Transverse colon (tissue), 4 donors: ENCODE results near the gene TMEM184A. TPM values are rescaled to one million over a fixed set of nuclear protein-coding genes. Genes with fewer than 3 reads are reported as not detected.
"Not testable (repeated sequence)": the region's sequence is repeated elsewhere in the genome, so short reads cannot be mapped to it uniquely, and the experiment has no call there.

Experiments
- DNase-seq: peaks from one replicate; pipeline ENCODE4 v3.0.0-alpha.2; 2019
- H3K27ac ChIP-seq, 4 donors: fragments of 200-600 bp; sonication (generic); 2 replicates each; pipeline ENCODE4 v1.5.1; 2016 to 2018; ENCODE audit warnings: inconsistent platforms in 4 of 4
- H3K27me3 ChIP-seq: fragments of 200-600 bp; sonication (generic); 2 replicates; pipeline ENCODE4 v1.5.1; 2017; ENCODE audit warnings: inconsistent platforms
- H3K36me3 ChIP-seq, 4 donors: fragments of 200-600 bp; sonication (generic); 2 replicates each; pipeline ENCODE4 v1.5.1; 2017 to 2019; ENCODE audit warnings: inconsistent platforms in 4 of 4
- H3K4me1 ChIP-seq, 4 donors: fragments of 200-600 bp; sonication (generic); 2 replicates each; pipeline ENCODE4 v1.5.1; 2017 to 2020; ENCODE audit warnings: inconsistent platforms in 4 of 4
- H3K4me3 ChIP-seq, 4 donors: fragments of 200-600 bp; sonication (generic); 1 replicate in 1 of 4; 2 replicates in 3 of 4; pipeline versions ENCODE4 v1.5.1 to v1.6.1; 2017 to 2019; ENCODE audit warnings: inconsistent platforms in 4 of 4
- H3K9me3 ChIP-seq, 2 donors: fragments of 200-600 bp; sonication (generic); 2 replicates each; pipeline ENCODE4 v1.5.1; 2017 to 2019; ENCODE audit warnings: inconsistent platforms in 2 of 2
- CTCF ChIP-seq, 5 experiments: fragments of 200-600 bp in 3 of 5; fragments of 450-650 bp in 2 of 5; sonication (generic) in 3 of 5; IDR thresholded peaks; 1 replicate in 2 of 5; 2 replicates in 3 of 5; pipeline ENCODE4 v1.5.1; 2016 to 2017; ENCODE audit warnings: antibody characterized with exemption in 5 of 5, inconsistent platforms in 3 of 5, mild to moderate bottlenecking in 2 of 5, moderate library complexity in 1 of 5
- EP300 ChIP-seq: sonication (generic); formaldehyde crosslinking; IDR thresholded peaks from one replicate; pipeline ENCODE4 v1.6.1; 2017; ENCODE audit warnings: antibody characterized with exemption, low read depth
- POLR2A ChIP-seq: fragments of 450-650 bp; IDR thresholded peaks from one replicate; pipeline ENCODE4 v1.6.1; 2016; ENCODE audit warnings: antibody characterized with exemption, mild to moderate bottlenecking, moderate library complexity
- POLR2AphosphoS5 ChIP-seq, 3 donors: sonication (generic); formaldehyde crosslinking; IDR thresholded peaks; one replicate each; pipeline ENCODE4 v1.6.1; 2016; ENCODE audit warnings: antibody characterized with exemption in 3 of 3
- WGBS, 2 donors: methylation state at CpG; one replicate each; pipeline ENCODE4 v1.1.5; 2018; ENCODE audit warnings: low coverage in 1 of 2; 5-methylcytosine and 5-hydroxymethylcytosine counted together
- in situ Hi-C, 4 donors: fragments of 200-750 bp; cut with MboI; loops; one replicate each; pipeline versions ENCODE4 v1.15.0 to v1.15.1; 2017; ENCODE audit warnings: low sequenced_read_pairs in 3 of 4, low pct_ligation_motif_present in 1 of 4, low pct_unique_long_range_greater_than_20kb in 1 of 4
- intact Hi-C: fragments of 100-400 bp; cut with DNase I; formaldehyde crosslinking; loops from one replicate; pipeline ENCODE4 v1.15.1; 2023; ENCODE audit warnings: low total_unique reads
- total RNA-seq, 4 donors: library from RNA; depleted of rRNA; stranded (reverse); fragments of >200 nt; gene quantifications; one replicate each; pipeline ENCODE4 v1.1.0, GENCODE V29; 2016

Gene TMEM184A
- total RNA-seq, 4 donors from 2014 or later, result 49.9 to 151 (median 94.1) TPM

DNA sequence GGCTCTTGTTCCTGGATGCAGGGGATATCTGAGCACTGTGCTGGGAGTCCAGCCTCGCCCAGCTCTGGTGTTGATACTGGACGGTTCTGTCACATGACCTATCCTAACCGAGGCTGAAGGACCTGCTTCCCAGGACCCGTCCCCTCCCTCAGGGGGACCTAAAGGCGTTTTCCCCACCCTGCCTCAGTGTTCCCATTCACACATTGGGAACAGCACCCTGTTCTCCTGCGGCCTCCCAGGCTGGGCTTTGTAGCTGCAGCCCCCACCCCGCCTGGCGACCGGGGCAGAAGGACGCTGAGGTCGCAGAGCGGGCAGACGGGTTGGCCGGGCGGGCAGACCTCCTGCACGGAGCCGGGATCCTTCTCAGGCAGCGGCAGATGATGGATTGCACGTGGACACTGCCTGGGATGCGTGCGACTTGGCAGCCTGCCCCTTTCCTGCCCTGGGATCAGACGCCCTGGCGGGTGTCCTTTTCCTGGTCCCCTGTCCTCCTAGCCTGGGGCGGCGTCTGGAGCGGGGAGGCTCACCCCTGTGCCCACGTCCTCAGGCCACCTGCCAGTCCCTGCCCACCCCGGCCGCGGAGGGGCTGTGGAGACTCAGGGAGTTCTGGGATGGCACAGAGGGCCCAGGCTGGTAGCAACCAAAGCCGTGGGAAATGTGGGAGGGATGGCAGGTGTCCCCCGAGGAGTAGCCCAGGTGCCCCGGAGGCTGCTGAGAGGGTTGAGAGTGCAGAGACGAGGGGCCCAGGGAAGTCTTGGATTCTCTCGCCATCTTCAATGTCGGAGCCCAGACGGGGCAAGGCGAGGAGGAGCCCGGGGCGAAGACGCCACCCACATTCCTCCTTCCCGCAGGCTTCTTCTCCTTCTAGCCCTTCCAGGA lies 31.1 kb upstream of the TMEM184A start:
- H3K27me3 ChIP-seq, result peaks cover 30% of the 10 kb centered on the region
- in situ Hi-C loops, result loop anchor here in 3 of 4 donors (25.0 kb wide), 2 partner anchors 625 to 750 kb away; no protein-coding TSS in a partner anchor

GRCh38 chr7:1586126-1586826 lies 30.3 kb upstream of the TMEM184A start:
- Histone ChIP-seq H3K4me1 (no peaks in the 10 kb centered on the region), H3K36me3 (no peaks in the 10 kb centered on the region), H3K9me3 (peaks cover 0 to 4% of the 10 kb centered on the region in 2 donors), H3K27ac (no peak overlapping the region), H3K4me3 (no peak overlapping the region), H3K27me3 (peaks cover 22% of the 10 kb centered on the region)
- TF ChIP-seq CTCF (IDR thresholded peaks at IDR 0.05) (no peak), EP300 (no peak), POLR2AphosphoS5 (IDR thresholded peaks at IDR 0.05) (no peak), POLR2A (no peak)
- WGBS, 2 donors, result 85% methylated on average over 34 of the region's 34 CpGs; no CpG with 5 or more reads in 1 of the 2 donors
- intact Hi-C loops, result loop anchor here (10.0 kb wide), 1 partner anchor 759 kb away; no protein-coding TSS in a partner anchor
- in situ Hi-C loops, result loop anchor here in 3 of 4 donors (25.0 kb wide), 2 partner anchors 626 to 751 kb away; no protein-coding TSS in a partner anchor
- DNase-seq, result no peak

More for the DNA sequence above, 31.1 kb upstream of the TMEM184A start:
- H3K4me1 ChIP-seq, result no peaks in the 10 kb centered on the region
- intact Hi-C loops, result loop anchor here (10.0 kb wide), 1 partner anchor 758 kb away; no protein-coding TSS in a partner anchor
- H3K9me3 ChIP-seq, result peaks cover 0 to 4% of the 10 kb centered on the region in 2 donors
- no peak overlapping the region for H3K4me3 ChIP-seq
- H3K36me3 ChIP-seq, result no peaks in the 10 kb centered on the region
- TF ChIP-seq POLR2A (no peak), CTCF (IDR thresholded peaks at IDR 0.05) (no peak), EP300 (no peak), POLR2AphosphoS5 (IDR thresholded peaks at IDR 0.05) (no peak)
- no peak overlapping the region for H3K27ac ChIP-seq
- 20 to 70% methylated on average over 1 to 25 of the region's 42 CpGs for WGBS, 2 donors
- no peak for DNase-seq

GRCh38 chr7:1585142-1585981 lies 29.4 kb upstream of the TMEM184A start:
- in situ Hi-C loops (loop anchor here in 3 of 4 donors (25.0 kb wide), 2 partner anchors 627 to 752 kb away; no protein-coding TSS in a partner anchor), intact Hi-C loops (loop anchor here (10.0 kb wide), 1 partner anchor 759 kb away; no protein-coding TSS in a partner anchor)

DNA sequence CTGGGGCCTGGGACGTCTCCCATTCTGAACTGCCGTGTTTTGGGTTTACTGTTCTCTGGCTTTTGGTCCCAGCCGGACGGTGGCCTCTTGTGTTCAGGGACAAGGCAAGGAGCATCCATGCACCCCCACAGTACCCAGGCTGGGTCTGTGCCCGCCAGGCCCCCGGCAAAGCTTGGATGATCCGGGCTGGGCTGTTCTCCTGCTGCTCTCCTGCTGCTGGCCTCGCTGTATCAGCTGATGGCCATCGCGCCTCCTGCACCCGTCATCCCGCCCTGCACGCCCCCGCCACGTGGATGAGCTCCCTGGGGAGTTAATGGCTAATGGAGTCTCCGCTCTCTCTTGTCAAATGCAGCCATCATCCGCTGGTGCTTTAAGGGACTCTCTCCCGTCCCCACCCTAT lies 28.7 kb upstream of the TMEM184A start:
- no peak overlapping the region for H3K27ac ChIP-seq
- peaks cover 9% of the 10 kb centered on the region for H3K27me3 ChIP-seq
- in situ Hi-C loops, result loop anchor here in 3 of 4 donors (5.0 to 25.0 kb wide), 3 partner anchors 628 to 758 kb away; no protein-coding TSS in a partner anchor
- DNase-seq, result no peak
- H3K9me3 ChIP-seq, result peaks cover 0 to 4% of the 10 kb centered on the region in 2 donors
- no peaks in the 10 kb centered on the region for H3K36me3 ChIP-seq
- intact Hi-C loops, result loop anchor here (10.0 kb wide), 1 partner anchor 760 kb away; no protein-coding TSS in a partner anchor
- no peak for TF ChIP-seq POLR2AphosphoS5 (IDR thresholded peaks at IDR 0.05)
- no peak for TF ChIP-seq POLR2A
- TF ChIP-seq CTCF (IDR thresholded peaks at IDR 0.05), result no peak
- no peak for TF ChIP-seq EP300
- WGBS, 2 donors, result 90% methylated on average over 18 of the region's 18 CpGs; no CpG with 5 or more reads in 1 of the 2 donors
- no peak overlapping the region for H3K4me3 ChIP-seq
- peaks cover 0 to 2% (median 0%) of the 10 kb centered on the region in 4 donors for H3K4me1 ChIP-seq

More at GRCh38 chr7:1585142-1585981, 29.4 kb upstream of the TMEM184A start:
- H3K27ac ChIP-seq, result no peak overlapping the region
- H3K9me3 ChIP-seq, result peaks cover 0 to 4% of the 10 kb centered on the region in 2 donors
- no peak for DNase-seq
- 82% methylated on average over 36 of the region's 37 CpGs; no CpG with 5 or more reads in 1 of the 2 donors for WGBS, 2 donors
- peaks cover 13% of the 10 kb centered on the region for H3K27me3 ChIP-seq
- H3K36me3 ChIP-seq, result no peaks in the 10 kb centered on the region
- H3K4me3 ChIP-seq, result no peak overlapping the region
- no peak for TF ChIP-seq POLR2AphosphoS5 (IDR thresholded peaks at IDR 0.05)
- no peak for TF ChIP-seq EP300
- H3K4me1 ChIP-seq, result no peaks in the 10 kb centered on the region

- H3K9me3 ChIP-seq, DNase-seq, H3K4me3 ChIP-seq, H3K36me3 ChIP-seq, H3K4me1 ChIP-seq, H3K27ac ChIP-seq, H3K27me3 ChIP-seq: not testable (repeated sequence)
- intact Hi-C loops (loop anchor here (10.0 kb wide), 1 partner anchor 761 kb away; no protein-coding TSS in a partner anchor), in situ Hi-C loops (loop anchor here in 3 of 4 donors (5.0 to 25.0 kb wide), 3 partner anchors 629 to 759 kb away; no protein-coding TSS in a partner anchor)
- WGBS, 2 donors, result 89 to 96% methylated on average over 6 to 19 of the region's 19 CpGs
Measured at GRCh38 chr7:1583241-1583930, 27.4 kb upstream of the TMEM184A start.
